Measurements from ENCODE around the gene TNS1.

TNS1 gene

DNA sequence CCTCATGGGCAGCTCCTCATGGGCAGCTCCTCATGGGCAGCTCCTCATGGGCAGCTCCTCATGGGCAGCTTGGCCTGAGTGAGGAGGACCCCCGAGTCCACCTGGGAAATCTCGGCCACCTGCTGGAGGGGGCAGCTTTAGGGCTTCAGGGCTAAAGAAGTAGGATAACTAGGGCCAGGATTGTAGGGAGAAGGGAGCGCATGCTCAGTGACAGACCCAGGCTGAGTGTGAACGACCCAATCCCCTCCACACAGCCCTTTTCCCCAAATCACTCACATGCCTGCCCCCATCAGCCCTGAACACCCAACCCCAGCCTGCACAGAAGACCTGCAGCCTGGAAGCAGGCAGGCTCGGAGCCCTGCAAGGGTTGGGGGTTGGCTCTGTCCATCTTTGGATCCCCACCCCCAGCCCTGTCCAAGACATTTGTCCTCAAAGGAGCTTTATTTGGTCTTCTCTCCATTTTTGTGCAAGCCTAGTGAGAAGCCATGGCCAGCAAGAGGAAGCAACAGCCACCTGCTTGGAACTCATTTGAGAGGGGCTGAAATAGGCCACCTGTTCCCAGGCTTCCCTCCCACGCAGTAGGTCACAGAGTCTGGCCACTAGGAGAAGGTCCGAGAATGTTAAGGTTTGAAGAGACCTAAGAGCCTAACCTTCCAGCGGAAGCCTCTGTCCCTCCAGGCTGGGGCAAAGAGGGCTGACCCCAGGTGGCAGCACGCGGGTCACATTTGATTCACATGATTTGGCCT is 249.9 kb downstream of the TNS1 start:
- peaks cover 3% of the 10 kb centered on the region for H3K27me3 ChIP-seq (ENCODE audit: insufficient read depth, poor library complexity, severe bottlenecking)
- TF ChIP-seq GABPA (IDR thresholded peaks at IDR 0.05; ENCODE audit: low read depth) (no peak), POLR2AphosphoS5 (IDR thresholded peaks at IDR 0.05; ENCODE audit: low read depth) (no peak), SPI1 (IDR thresholded peaks at IDR 0.05; ENCODE audit: borderline replicate concordance, low read depth) (no peak)
- TF ChIP-seq, protein P1, sequence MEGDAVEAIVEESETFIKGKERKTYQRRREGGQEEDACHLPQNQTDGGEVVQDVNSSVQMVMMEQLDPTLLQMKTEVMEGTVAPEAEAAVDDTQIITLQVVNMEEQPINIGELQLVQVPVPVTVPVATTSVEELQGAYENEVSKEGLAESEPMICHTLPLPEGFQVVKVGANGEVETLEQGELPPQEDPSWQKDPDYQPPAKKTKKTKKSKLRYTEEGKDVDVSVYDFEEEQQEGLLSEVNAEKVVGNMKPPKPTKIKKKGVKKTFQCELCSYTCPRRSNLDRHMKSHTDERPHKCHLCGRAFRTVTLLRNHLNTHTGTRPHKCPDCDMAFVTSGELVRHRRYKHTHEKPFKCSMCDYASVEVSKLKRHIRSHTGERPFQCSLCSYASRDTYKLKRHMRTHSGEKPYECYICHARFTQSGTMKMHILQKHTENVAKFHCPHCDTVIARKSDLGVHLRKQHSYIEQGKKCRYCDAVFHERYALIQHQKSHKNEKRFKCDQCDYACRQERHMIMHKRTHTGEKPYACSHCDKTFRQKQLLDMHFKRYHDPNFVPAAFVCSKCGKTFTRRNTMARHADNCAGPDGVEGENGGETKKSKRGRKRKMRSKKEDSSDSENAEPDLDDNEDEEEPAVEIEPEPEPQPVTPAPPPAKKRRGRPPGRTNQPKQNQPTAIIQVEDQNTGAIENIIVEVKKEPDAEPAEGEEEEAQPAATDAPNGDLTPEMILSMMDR (IDR thresholded peaks at IDR 0.05; ENCODE audit: insufficient read depth, low read length), result no peak
- TF ChIP-seq, protein P2, sequence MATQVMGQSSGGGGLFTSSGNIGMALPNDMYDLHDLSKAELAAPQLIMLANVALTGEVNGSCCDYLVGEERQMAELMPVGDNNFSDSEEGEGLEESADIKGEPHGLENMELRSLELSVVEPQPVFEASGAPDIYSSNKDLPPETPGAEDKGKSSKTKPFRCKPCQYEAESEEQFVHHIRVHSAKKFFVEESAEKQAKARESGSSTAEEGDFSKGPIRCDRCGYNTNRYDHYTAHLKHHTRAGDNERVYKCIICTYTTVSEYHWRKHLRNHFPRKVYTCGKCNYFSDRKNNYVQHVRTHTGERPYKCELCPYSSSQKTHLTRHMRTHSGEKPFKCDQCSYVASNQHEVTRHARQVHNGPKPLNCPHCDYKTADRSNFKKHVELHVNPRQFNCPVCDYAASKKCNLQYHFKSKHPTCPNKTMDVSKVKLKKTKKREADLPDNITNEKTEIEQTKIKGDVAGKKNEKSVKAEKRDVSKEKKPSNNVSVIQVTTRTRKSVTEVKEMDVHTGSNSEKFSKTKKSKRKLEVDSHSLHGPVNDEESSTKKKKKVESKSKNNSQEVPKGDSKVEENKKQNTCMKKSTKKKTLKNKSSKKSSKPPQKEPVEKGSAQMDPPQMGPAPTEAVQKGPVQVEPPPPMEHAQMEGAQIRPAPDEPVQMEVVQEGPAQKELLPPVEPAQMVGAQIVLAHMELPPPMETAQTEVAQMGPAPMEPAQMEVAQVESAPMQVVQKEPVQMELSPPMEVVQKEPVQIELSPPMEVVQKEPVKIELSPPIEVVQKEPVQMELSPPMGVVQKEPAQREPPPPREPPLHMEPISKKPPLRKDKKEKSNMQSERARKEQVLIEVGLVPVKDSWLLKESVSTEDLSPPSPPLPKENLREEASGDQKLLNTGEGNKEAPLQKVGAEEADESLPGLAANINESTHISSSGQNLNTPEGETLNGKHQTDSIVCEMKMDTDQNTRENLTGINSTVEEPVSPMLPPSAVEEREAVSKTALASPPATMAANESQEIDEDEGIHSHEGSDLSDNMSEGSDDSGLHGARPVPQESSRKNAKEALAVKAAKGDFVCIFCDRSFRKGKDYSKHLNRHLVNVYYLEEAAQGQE (IDR thresholded peaks at IDR 0.05; ENCODE audit: insufficient replicate concordance, low read depth), result no peak
- no peak overlapping the region for H3K4me3 ChIP-seq (replicated peaks; ENCODE audit: insufficient read depth, low read length)
- no peak overlapping the region for H3K27ac ChIP-seq (replicated peaks)
- DNase-seq (ENCODE audit: low read depth in 1 of 2, low spot score in 1 of 2), result no peak

DNA sequence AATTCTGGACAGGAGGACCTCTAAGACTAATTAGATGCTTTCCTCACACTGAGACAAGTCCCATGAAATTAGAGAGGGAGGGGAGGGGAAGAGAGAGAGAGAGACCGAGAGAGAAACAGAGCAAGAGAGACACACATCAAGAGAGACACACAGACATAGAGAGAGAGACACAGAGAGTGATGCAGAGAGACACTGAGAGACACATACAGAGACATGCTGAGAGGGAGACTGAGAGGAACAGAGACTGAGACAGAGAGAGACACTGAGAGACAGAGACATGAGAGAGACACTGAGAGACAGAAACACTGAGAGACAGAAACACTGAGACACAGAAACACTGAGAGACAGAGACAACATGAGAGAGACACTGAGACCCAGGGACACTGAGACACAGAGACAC is 250.8 kb downstream of the TNS1 start:
- peaks cover 3% of the 10 kb centered on the region for H3K27me3 ChIP-seq (ENCODE audit: insufficient read depth, poor library complexity, severe bottlenecking)
- H3K27ac ChIP-seq (replicated peaks), result no peak overlapping the region
- no peak for DNase-seq (ENCODE audit: low read depth in 1 of 2, low spot score in 1 of 2)
- TF ChIP-seq SPI1 (IDR thresholded peaks at IDR 0.05; ENCODE audit: borderline replicate concordance, low read depth), result no peak
- TF ChIP-seq POLR2AphosphoS5 (IDR thresholded peaks at IDR 0.05; ENCODE audit: low read depth), result no peak
- TF ChIP-seq, protein P2 (IDR thresholded peaks at IDR 0.05; ENCODE audit: insufficient replicate concordance, low read depth), result no peak
- TF ChIP-seq GABPA (IDR thresholded peaks at IDR 0.05; ENCODE audit: low read depth), result no peak
- TF ChIP-seq, protein P1 (IDR thresholded peaks at IDR 0.05; ENCODE audit: insufficient read depth, low read length), result no peak
- no peak overlapping the region for H3K4me3 ChIP-seq (replicated peaks; ENCODE audit: insufficient read depth, low read length)

DNA sequence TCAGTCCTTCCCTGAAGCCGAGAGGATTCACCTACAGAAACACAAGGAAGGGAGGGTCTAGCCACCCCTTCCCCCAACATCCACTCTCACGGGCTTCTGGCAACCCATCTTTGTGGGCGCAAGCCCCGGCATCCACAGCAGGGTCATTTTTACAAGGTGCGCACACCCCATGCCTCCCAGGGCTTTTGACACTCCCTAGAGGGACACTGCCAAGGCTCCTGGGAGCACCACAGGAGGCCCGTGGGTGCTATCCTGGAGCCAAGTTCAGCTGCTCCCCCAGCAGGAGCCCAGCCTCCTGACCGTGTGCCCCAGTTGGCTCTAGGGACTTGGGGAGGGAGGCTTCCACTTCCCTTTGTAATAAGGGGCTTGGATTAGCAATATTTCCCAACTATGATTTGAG is 251.6 kb downstream of the TNS1 start:
- no peak for DNase-seq (ENCODE audit: low read depth in 1 of 2, low spot score in 1 of 2)
- Histone ChIP-seq H3K27ac (replicated peaks) (no peak overlapping the region), H3K27me3 (ENCODE audit: insufficient read depth, poor library complexity, severe bottlenecking) (peaks cover 3% of the 10 kb centered on the region), H3K4me3 (replicated peaks; ENCODE audit: insufficient read depth, low read length) (no peak overlapping the region)
- TF ChIP-seq GABPA (IDR thresholded peaks at IDR 0.05; ENCODE audit: low read depth) (no peak), SPI1 (IDR thresholded peaks at IDR 0.05; ENCODE audit: borderline replicate concordance, low read depth) (no peak), POLR2AphosphoS5 (IDR thresholded peaks at IDR 0.05; ENCODE audit: low read depth) (no peak)
- TF ChIP-seq, protein P1 (IDR thresholded peaks at IDR 0.05; ENCODE audit: insufficient read depth, low read length), result no peak
- TF ChIP-seq, protein P2 (IDR thresholded peaks at IDR 0.05; ENCODE audit: insufficient replicate concordance, low read depth), result no peak
